Central memory CD8-positive, alpha-beta T cell (primary cell): ENCODE data around the gene OTUB2.

Source experiments
- ATAC-seq: fragments of 150-1000 bp; cut with Tn5 transposase; replicated peaks from 2 replicates; pipeline ENCODE4 v1.10.0; 2022; ENCODE audit warnings: mild to moderate bottlenecking, moderate FRiP score, moderate number of reproducible peaks; ENCODE audit not compliant: poor library complexity, severe bottlenecking; ENCODE audit errors: extremely low read depth
- DNase-seq, 2 donors: peaks; one replicate each; pipeline ENCODE4 v3.0.0; 2021; ENCODE audit warnings: low spot score in 2 of 2
- H3K27ac Mint-ChIP-seq: one replicate; pipeline ENCODE4 v1.8.0; 2022; ENCODE audit warnings: low read depth, mild to moderate bottlenecking, moderate library complexity, mixed read lengths
- H3K27me3 Mint-ChIP-seq: one replicate; pipeline ENCODE4 v1.8.0; 2022; ENCODE audit warnings: mixed read lengths
- H3K36me3 Mint-ChIP-seq: one replicate; pipeline ENCODE4 v1.8.0; 2022; ENCODE audit warnings: mild to moderate bottlenecking, moderate library complexity, mixed read lengths; ENCODE audit not compliant: insufficient read depth
- H3K4me1 Mint-ChIP-seq: one replicate; pipeline ENCODE4 v1.8.0; 2022; ENCODE audit warnings: mixed read lengths
- H3K4me3 Mint-ChIP-seq: one replicate; pipeline ENCODE4 v1.8.0; 2022; ENCODE audit warnings: mild to moderate bottlenecking, moderate library complexity, mixed read lengths
- H3K9me3 Mint-ChIP-seq: one replicate; pipeline ENCODE4 v1.8.0; 2022; ENCODE audit warnings: mixed read lengths

The OTUB2 gene

DNA sequence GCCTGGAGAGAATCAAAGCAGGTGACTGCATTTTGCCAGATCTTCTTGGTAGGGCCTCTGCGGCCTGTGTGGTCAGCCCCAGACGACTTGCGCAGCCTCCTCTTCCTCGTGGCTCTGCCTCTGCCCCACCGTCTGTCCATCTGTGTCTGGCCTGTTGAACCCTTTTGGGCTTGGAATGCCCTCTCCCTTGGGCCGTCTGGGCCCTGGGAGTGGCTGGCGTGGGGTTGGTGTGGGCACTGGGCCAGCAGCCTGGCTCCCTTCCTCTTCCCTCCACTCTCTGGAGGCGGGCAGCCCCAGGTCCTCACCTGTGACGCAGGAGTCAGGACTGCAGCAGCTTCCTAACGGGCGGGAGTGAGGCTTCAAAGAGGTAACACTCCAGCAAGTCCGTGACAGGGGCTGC lies 38.8 kb upstream of the OTUB2 start:
- Mint-ChIP-seq H3K36me3 (no peaks in the 10 kb centered on the region), H3K4me1 (no peaks in the 10 kb centered on the region), H3K27me3 (peaks cover 8% of the 10 kb centered on the region), H3K4me3 (no peak overlapping the region), H3K27ac (no peak overlapping the region), H3K9me3 (no peaks in the 10 kb centered on the region)
- ATAC-seq: no peak
- no peak for DNase-seq

GRCh38 chr14:93987815-93988476 lies 38.2 kb upstream of the OTUB2 start:
- peaks cover 8% of the 10 kb centered on the region for H3K27me3 Mint-ChIP-seq
- DNase-seq (no peak), ATAC-seq (no peak)
- H3K4me1 Mint-ChIP-seq: no peaks in the 10 kb centered on the region
- H3K27ac Mint-ChIP-seq: no peak overlapping the region
- no peaks in the 10 kb centered on the region for H3K36me3 Mint-ChIP-seq
- no peaks in the 10 kb centered on the region for H3K9me3 Mint-ChIP-seq
- no peak overlapping the region for H3K4me3 Mint-ChIP-seq

DNA sequence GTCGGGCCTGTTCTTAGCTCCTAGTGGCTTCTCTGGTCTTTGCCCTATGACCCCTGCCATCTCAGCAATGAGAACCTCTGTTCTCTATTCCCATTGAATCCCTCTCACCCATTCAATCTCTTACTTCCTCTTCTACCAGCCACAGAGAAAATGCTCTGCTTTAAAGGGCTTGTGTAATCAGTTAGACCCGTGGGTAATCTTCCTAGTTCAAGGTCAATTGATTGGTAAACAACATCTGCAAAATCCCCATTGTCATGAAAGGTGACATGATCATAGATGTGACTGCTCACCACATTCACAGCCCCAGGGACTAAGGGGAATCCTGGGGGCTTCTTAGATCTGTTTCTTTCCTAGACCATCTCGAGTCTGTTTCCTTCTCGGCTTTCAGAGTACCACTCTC lies 36.2 kb upstream of the OTUB2 start:
- Mint-ChIP-seq H3K4me1 (no peaks in the 10 kb centered on the region), H3K27ac (no peak overlapping the region), H3K9me3 (no peaks in the 10 kb centered on the region), H3K4me3 (no peak overlapping the region), H3K27me3 (peaks cover under 1% of the 10 kb centered on the region), H3K36me3 (no peaks in the 10 kb centered on the region)
- DNase-seq (no peak), ATAC-seq (no peak)

GRCh38 chr14:93991212-93991611 lies 34.9 kb upstream of the OTUB2 start:
- no peak overlapping the region for H3K27ac Mint-ChIP-seq
- no peak for DNase-seq
- H3K9me3 Mint-ChIP-seq: no peaks in the 10 kb centered on the region
- no peak overlapping the region for H3K4me3 Mint-ChIP-seq
- H3K36me3 Mint-ChIP-seq: no peaks in the 10 kb centered on the region
- no peaks in the 10 kb centered on the region for H3K4me1 Mint-ChIP-seq
- ATAC-seq: no peak
- H3K27me3 Mint-ChIP-seq: no peaks in the 10 kb centered on the region

- no peaks in the 10 kb centered on the region for H3K36me3 Mint-ChIP-seq
- H3K4me3 Mint-ChIP-seq: no peak overlapping the region
- H3K27me3 Mint-ChIP-seq: no peaks in the 10 kb centered on the region
- H3K27ac Mint-ChIP-seq: no peak overlapping the region
- no peaks in the 10 kb centered on the region for H3K9me3 Mint-ChIP-seq
- no peaks in the 10 kb centered on the region for H3K4me1 Mint-ChIP-seq
- no peak for ATAC-seq
- no peak for DNase-seq
Observed at GRCh38 chr14:93991649-93992048, 34.5 kb upstream of the OTUB2 start.

DNA sequence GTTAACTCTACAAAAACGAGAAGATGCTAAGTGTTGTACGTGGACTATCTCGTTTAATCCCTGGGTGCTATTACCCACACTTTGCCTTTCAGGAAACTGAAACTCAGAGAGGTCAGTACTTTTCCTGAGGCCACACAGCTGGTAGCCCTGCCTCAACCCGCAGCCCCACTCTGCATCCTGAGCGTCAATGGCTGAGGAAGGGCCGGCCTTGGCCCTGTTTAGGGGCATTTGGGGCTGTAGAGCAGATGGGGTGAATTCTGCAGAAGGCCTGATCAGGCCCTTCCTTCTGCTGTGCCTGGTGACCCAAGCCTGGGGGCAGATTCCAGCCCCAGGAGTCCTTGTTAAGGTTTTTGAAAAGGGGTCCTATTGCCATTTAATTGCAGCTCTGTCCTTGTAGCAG lies 32.8 kb upstream of the OTUB2 start:
- H3K27me3 Mint-ChIP-seq: no peaks in the 10 kb centered on the region
- no peaks in the 10 kb centered on the region for H3K4me1 Mint-ChIP-seq
- H3K4me3 Mint-ChIP-seq: no peak overlapping the region
- H3K36me3 Mint-ChIP-seq: no peaks in the 10 kb centered on the region
- no peak overlapping the region for H3K27ac Mint-ChIP-seq
- ATAC-seq: no peak
- no peak for DNase-seq
- no peaks in the 10 kb centered on the region for H3K9me3 Mint-ChIP-seq

DNA sequence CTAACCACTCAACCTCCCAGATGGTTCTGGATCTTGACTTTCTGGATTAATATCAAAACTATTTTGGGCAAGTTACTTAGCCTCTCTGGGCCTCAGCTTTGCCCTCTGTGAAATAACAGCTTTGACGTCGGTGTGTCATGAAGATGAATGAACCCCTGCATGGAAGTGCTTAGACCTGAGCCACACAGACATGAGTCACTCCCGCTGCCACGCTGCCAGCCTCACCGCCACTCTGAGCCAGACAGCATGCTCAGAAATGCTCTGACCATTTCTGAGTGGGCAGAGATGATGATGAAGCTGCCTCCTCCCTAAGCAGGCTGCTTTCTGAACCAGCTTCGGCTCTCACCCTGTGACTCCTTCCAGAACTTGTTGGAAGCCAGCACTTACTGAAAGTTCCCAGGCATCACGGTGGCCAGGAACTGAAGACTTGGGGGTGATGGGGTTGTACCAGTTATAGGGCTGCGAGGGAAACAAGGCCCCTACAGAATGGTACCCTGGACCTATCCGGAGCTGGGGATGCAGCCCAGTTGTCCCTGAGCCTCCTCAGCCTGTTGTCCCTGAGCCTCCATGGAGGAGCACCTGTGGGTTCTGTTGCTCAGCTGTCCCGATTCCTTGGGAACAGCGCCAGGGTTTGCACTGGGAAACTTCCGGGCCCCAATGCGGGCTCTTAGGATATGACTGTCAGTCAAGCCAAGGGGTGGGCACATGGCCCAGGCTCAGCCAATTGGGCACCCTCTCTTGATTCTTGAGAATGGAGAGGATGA lies 31.0 kb upstream of the OTUB2 start:
- H3K27ac Mint-ChIP-seq: no peak overlapping the region
- H3K4me3 Mint-ChIP-seq: no peak overlapping the region
- DNase-seq (no peak), ATAC-seq (no peak)
- H3K9me3 Mint-ChIP-seq: no peaks in the 10 kb centered on the region
- H3K36me3 Mint-ChIP-seq: no peaks in the 10 kb centered on the region
- no peaks in the 10 kb centered on the region for H3K27me3 Mint-ChIP-seq
- no peaks in the 10 kb centered on the region for H3K4me1 Mint-ChIP-seq

DNA sequence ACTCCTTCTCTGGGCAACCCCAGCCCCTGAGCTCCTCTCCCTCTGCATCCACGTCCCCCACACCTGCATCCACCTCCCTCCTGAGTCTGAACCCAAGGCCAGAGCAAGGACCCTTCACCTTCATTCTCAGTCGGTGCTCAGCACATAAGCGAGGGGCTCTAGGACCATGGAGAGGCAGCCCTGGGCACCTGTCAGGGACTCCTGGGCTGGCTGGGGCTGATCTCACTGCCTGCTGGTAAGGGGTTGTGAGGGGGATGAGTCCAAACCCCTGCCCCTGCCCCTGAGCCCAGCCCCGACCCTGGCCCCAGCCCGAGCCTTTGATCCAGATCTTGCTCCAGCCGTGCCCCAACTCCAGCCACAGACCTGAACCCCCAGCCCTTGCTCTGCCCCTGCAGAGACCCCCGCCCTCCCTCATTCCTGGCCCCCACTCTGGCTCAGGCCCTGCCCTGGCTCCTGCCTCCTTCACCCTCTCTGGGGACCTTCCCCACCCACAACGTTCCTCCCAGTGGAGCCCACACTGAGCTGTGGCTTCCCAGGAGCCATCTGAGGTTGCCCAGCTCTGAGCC lies 29.9 kb upstream of the OTUB2 start:
- ATAC-seq: no peak
- no peak for DNase-seq
- Mint-ChIP-seq H3K27me3 (no peaks in the 10 kb centered on the region), H3K36me3 (no peaks in the 10 kb centered on the region), H3K9me3 (no peaks in the 10 kb centered on the region), H3K27ac (no peak overlapping the region), H3K4me3 (no peak overlapping the region), H3K4me1 (no peaks in the 10 kb centered on the region)

DNA sequence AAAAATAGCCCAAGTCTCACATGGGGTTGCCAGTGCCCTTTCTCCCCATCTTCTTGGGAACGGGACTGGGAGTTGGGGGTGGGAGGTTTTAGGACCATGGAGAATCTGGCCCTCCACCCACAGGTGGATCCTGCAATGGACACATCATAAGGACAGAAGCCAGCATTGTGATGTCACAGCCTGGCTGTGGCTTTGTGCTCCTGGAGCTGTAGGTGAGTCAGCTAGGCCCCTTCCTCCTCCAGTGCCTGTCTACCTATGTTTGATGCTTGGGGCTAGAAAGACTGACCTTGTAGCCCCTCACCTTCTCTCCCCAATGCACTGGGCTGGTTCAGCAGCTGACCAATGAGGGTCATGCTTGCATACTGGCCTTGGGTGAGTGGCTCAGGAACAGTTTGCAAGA lies 29.1 kb upstream of the OTUB2 start, which contains the start of gene CCDC197:
TSS of gene CCDC197 (plus strand) at position 220 of the 400 bp plus-strand sequence. CDS start 831 bp downstream, outside the sequence.
- ATAC-seq (no peak), DNase-seq (no peak)
- no peaks in the 10 kb centered on the region for H3K27me3 Mint-ChIP-seq
- no peak within 1 kb of the TSS for H3K27ac Mint-ChIP-seq
- no peak within 1 kb of the TSS for H3K4me3 Mint-ChIP-seq
- H3K4me1 Mint-ChIP-seq: no peaks in the 10 kb centered on the region
- H3K36me3 Mint-ChIP-seq: no peaks in the 10 kb centered on the region
- H3K9me3 Mint-ChIP-seq: no peaks in the 10 kb centered on the region

- no peak overlapping the region for H3K4me3 Mint-ChIP-seq
- DNase-seq (no peak), ATAC-seq (no peak)
- no peaks in the 10 kb centered on the region for H3K36me3 Mint-ChIP-seq
- H3K27ac Mint-ChIP-seq: no peak overlapping the region
- no peaks in the 10 kb centered on the region for H3K9me3 Mint-ChIP-seq
- no peaks in the 10 kb centered on the region for H3K27me3 Mint-ChIP-seq
- no peaks in the 10 kb centered on the region for H3K4me1 Mint-ChIP-seq
Observed at GRCh38 chr14:93997916-93998870, 27.9 kb upstream of the OTUB2 start.

- Mint-ChIP-seq H3K27me3 (no peaks in the 10 kb centered on the region), H3K27ac (no peak overlapping the region), H3K4me1 (no peaks in the 10 kb centered on the region)
Observed at GRCh38 chr14:93998871-93999403, 27.2 kb upstream of the OTUB2 start.

GRCh38 chr14:93999573-93999972 lies 26.6 kb upstream of the OTUB2 start:
- ATAC-seq: no peak
- H3K36me3 Mint-ChIP-seq: no peaks in the 10 kb centered on the region
- no peak overlapping the region for H3K27ac Mint-ChIP-seq
- peaks cover 2% of the 10 kb centered on the region for H3K27me3 Mint-ChIP-seq
- no peak overlapping the region for H3K4me3 Mint-ChIP-seq
- H3K4me1 Mint-ChIP-seq: no peaks in the 10 kb centered on the region
- DNase-seq: no peak
- H3K9me3 Mint-ChIP-seq: no peaks in the 10 kb centered on the region

More at GRCh38 chr14:93998871-93999403, 27.2 kb upstream of the OTUB2 start:
- Mint-ChIP-seq H3K36me3 (no peaks in the 10 kb centered on the region), H3K9me3 (no peaks in the 10 kb centered on the region), H3K4me3 (no peak overlapping the region)
- ATAC-seq (no peak), DNase-seq (no peak)
